ENCODE data around the gene CHML.

CHML gene

DNA sequence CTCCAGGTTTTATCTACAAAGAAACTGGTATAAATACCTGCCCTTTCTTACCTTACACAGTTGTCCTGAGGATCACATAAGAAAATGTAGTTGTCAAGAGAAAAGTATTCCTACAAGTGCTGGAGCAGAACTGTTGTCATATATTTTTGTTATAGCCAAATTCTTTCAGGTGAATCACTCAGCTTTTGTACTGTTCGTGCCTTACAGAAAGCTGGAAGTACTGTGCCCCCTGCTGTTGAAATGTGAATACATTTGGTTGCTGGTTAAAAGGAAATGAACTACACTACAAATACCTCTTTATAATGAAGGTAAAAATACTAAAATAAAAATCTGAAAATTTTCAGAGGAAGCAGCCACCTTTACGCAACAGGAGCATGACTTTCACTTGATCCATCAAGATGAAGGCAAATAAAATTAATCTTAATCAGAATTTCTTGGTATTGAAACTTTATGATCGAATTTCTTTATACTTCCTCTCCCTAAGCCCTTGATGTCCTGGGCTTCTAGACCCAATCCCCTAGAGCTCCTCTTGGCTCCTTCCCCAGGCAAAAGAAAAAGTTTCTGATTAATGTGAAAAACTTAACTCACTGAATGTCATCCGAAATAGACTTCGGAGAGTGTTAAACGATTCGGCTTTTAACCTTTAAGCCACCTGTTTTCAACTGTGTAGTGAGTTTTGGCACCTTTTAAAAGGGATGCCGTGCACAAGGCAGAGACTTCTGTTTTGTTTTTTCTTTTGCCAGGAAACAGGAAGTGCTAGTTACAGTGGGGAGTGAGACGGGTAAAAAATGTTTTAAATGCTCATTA, 12.5 kb downstream of the CHML start:
- in situ Hi-C loops (cut with HindIII; ENCODE audit: low sequenced_read_pairs) = loop anchor here (10.0 kb wide), 1 partner anchor 103 kb away; no protein-coding TSS in a partner anchor

DNA sequence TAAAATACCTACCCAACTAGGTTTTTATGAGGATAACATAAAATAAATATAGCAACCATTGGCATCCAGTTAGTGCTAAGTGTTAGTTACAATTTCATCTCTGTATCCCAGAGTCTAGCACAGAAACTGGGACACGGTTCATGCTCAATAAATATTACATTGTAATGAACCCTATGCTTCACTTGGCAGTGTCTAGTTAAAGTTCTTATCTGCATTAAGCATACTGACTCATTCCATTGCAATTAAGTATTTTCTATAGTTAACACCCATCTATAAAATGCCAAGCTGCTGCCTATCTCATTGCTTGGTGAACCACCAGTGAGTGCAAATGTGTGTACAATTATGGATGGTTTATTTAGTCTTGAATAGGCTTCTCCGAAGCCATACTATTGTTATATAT, 15.2 kb downstream of the CHML start:
- in situ Hi-C loops (cut with HindIII; ENCODE audit: low sequenced_read_pairs) = loop anchor here (10.0 kb wide), 1 partner anchor 100 kb away; no protein-coding TSS in a partner anchor

DNA sequence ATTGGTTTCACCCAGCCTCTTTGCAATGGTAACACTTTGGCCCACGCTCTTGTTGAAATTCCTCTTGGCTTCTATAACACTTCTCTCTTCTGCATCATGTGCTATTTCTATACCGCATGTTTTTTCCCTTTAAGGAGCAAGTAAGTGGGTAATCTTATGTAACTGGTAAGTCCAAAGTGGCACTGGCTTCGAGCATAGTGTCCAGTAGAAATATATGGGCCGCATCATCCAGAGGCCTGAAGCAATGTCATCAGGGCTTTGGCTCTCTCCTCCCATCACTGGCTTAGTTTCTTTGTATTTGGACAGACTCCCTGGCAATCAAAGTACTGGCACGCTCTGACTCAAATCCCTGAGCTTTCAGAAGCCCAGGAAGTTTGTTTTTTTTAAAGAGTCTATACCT, 17.5 kb downstream of the CHML start:
- in situ Hi-C loops (cut with HindIII; ENCODE audit: low sequenced_read_pairs) = loop anchor here (10.0 kb wide), 1 partner anchor 98 kb away; no protein-coding TSS in a partner anchor

DNA sequence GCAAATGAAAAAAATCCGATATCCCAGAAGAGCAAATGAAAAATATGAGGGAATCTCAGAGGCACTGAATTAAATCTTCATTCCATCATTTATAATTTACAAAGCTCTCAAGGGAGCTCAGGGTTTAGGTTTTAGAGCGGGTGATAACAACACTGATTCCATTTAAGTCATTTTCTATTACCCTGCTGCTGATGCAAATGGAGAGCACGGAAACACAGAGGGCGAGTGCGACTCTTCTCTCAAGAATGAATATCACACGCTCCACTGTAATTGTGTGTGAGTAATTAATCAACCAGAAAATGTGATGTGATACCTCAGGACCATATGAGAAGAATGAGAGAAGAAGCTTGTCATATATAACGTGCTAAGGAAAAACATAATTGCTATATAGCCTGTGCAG, 22.7 kb downstream of the CHML start:
- in situ Hi-C loops (cut with HindIII; ENCODE audit: low sequenced_read_pairs) = no loop called here

DNA sequence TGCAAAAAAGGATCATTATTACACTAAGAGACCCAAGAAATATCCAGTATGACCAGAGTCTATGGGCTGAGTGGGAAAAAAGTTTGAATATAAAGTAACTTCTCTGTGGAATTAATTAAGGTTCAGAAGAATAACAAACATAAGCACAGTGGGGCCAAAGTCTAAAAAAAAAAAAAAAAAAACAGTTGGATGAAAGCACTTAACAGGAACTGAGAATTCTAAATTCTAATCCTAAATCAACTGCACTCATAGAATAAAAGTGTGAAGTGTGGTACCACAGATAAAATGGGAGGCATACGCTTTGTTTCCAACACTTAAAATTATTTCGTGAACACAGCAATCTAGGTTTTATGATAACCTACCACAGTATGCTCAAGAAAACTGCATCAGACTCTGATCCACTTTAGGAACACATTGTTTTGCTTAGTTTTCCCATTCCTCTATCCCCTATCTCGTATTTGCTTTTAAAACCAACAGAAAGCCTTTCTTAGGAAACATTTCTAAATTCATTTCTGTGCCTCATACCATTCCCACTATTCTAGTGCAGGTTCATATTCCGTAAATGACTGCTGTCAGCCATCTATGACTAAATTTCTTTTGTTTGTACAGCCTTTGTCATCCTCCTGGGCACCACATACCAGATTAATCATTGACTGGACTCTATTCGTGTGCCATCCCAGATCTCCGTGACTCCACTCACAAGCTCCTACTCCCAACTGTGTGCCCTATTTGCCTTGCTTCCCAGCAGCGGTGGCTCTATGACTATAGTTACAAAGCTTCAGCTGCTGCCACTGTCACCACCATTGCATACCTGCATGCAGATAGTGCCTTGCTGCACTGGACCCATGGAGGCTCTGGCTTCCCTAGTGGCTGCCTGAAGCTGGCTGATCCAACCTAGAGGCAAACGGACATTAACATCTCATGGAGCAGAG, 24.9 kb downstream of the CHML start:
- in situ Hi-C loops (cut with HindIII; ENCODE audit: low sequenced_read_pairs) = no loop called here

DNA sequence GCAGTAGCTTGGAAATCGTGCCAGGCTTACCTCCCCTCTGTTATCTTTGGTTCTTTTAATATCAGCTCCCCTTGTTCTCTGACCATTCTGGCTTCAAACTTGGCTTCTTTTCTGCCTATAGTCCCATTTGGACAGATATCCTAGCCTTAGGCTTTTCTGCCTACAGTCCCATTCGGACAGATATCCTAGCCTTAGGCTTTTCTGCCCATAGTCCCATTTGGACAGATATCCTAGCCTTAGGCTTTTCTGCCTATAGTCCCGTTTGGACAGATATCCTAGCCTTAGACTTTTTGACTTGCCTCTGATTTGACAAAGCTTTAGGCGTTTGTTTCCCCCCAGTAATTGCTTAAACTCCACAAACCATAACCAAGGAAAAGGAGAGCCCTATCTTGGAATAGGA, 25.6 kb downstream of the CHML start:
- in situ Hi-C loops (cut with HindIII; ENCODE audit: low sequenced_read_pairs) = no loop called here

DNA sequence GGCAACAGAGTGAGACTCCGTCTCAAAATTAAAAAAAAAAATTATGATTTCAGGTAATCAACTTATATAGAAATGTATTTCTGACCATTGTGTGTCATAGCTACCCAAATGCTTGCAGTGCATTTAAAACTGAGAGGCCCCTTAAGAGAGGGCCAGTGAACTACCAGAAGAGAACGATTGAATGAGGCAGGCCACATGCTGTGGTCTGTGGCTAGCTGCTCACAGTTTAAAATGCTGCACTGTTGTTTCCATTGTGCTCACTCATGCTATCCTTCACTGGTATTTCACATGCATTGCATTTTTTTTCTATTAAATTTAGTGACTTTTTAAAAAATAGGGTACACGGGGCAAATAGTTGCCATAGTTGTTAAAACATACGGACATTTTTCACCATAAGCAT, 26.0 kb downstream of the CHML start:
- in situ Hi-C loops (cut with HindIII; ENCODE audit: low sequenced_read_pairs) = no loop called here

DNA sequence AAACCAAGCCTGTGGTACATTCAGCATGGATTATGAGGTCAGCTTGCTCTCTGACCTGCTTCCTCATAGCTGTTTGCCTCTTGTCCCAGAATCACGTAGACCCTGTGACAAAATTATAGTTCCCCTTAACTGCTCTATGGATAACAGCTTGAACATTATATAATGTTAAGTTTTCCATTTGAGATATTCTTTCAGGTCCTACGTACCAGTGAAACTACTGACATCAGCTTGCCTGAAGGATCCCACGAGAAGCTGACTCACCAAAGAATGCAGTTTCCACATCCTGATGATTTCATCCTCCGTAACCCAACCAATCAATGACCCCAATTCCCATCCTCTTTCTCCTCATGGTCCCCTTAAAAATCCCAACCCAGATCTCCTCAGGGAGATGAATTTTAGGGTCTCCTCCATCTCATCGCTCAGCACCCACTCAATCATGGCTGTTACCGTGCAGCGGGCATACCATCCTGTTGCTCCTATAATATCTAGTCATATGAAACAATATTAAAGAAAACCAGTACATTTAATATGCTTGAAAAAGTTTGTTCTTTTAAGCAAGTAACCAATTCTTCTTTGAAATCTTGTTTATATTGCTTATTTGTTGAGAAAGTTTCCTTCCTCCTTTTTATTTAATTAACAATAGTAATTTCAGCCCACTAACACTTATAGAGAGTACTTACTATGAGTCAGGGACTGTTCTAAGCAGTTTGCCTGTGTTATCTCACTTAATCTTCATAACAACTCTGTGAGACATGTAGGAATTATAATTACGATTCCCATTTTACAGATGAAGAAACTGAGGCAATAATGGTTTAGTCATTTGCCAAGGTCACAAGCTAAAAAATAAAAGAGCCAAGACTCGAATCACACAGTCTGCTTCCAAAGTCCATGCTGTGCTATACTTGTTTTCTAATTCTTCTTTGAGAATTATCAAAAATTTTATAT, 27.4 kb downstream of the CHML start:
- in situ Hi-C loops (cut with HindIII; ENCODE audit: low sequenced_read_pairs) = no loop called here

DNA sequence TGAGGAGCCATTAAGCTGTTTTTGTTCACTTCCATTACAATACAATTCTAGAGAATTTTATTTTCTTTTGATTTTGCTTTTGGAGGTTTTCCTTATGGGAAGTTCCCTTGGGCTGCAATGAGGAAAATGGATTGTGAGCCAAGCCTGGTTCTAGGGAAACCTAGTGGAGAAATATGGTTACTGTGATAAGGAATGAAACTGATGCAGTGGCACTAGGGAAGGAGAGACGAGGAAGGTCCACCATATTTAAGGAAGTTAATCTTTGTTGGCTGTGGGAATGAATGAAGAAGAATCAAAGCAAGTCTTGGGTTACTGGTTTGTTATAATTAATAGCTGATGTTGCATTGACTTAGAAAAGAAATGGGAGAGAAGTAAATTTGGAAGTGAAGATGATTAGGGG, 28.4 kb downstream of the CHML start:
- in situ Hi-C loops (cut with HindIII; ENCODE audit: low sequenced_read_pairs) = no loop called here

DNA sequence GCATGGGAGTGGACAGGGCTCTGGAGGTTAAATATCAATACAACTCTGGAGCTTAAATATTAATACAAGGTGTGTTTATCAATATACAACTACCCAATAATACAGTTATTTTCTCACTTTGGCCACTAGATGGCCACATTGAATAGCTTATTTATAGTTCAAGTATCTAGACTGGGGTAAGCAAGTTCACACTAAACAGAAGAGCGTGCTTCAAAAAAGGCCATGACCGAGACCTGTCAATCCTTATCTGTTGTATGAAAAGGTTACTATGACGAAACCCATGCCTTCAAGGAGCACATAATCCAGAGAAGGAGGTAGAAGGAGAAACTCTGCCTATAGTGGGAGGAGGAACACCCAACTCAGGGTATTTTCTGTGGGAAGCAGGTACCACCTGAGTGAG, 29.1 kb downstream of the CHML start:
- in situ Hi-C loops (cut with HindIII; ENCODE audit: low sequenced_read_pairs) = no loop called here

DNA sequence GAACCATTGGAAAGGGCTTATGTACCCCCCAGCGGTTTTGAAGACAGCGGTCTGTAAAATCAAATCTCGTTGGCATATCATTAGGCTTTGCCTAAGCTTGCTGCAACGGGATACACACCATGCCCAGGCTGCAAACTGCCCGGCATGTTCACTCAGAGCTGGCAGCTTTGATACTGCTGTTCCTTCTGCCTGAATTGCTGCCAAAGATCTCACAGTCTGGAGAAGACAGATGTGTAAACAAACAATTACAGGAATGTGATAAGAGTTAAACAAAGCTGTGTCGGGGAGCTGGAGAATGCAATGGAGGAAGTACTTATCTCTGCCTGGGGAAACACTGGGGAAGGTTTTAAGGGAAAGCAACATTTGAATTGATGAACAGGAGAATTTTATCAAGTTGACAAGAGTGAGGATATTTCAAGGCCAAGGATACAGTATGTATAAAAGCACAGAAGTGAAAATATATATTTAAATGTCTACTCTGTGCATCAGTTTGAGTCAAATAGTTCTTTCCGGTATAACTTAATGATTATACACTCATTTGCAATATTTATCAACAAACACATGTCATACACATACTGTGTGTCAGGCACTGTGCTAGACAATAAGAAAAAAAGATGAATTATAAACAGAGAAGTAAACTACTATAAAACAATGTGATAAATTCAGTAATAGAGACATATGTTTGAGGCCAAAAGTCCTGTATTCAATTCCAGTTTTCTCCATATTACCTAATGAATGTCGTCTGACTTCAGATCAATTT, 29.9 kb downstream of the CHML start:
- in situ Hi-C loops (cut with HindIII; ENCODE audit: low sequenced_read_pairs) = no loop called here

DNA sequence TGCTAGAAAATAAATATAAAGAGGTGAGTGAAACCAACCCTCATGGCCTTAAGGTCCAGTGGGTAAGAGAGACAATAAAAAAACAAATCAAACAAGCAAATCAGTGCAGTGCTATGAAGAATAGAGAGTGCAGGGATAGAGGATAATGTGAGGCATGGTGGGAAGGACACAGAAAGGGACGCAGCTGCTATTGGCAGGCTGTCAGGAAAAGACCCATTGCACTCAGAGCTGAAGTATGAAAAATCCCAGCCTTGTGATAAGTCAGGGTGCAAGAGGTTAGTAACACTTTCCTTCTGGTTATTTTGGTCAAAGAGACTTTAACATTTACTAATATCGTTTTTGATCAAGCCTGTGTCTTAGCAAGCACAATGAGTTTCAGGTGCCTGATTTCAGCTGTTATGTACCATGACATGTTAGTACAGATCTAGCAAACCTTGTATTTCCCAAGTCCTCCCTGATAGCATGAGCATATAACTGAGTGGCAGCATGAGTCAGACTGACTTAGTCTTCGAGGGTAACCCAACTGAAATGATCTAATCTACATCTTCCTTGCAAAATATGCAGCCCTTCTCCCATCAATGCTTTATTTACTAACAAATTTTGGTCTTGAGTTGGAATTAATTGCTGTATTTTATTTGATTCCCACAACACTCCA, 31.7 kb downstream of the CHML start:
- in situ Hi-C loops (cut with HindIII; ENCODE audit: low sequenced_read_pairs) = no loop called here

DNA sequence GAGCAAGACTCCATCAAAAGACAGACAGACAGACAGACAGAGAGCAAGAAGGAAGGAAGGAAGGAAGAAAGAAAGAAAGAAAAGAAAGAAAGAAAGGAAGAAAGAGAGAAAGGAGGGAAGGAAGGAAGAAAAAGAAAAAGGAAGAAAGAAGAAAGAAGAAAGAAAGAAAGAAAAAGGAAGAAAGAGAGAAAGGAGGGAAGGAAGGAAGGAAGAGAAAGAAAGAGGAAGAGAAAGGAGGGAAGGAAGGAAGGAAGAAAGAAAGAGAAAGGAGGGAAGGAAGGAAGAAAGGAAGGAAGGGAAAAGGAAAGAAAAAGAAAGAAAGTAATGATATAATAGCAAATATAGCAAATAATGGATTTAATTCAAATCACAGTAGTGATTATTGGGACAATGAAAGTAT, 32.7 kb downstream of the CHML start:
- in situ Hi-C loops (cut with HindIII; ENCODE audit: low sequenced_read_pairs) = no loop called here

DNA sequence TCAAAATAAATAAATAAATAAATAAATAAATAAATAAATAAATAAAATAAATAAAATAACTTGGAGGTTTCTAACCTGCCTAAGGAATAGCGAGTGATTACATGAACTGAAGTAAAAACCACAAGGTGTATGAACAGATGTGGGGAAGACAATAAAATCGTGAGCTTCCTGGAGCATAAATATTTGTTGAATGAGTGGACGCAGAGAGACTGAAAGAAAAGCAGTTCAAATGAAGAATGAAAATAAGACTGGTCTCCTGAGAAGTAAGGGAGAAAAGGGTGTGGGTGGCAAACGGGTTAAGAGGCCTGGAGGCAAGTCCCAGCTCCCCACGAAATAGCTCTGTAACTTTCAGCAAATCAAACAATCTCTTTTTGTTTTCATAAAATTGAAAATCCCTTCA, 33.6 kb downstream of the CHML start:
- in situ Hi-C loops (cut with HindIII; ENCODE audit: low sequenced_read_pairs) = no loop called here

DNA sequence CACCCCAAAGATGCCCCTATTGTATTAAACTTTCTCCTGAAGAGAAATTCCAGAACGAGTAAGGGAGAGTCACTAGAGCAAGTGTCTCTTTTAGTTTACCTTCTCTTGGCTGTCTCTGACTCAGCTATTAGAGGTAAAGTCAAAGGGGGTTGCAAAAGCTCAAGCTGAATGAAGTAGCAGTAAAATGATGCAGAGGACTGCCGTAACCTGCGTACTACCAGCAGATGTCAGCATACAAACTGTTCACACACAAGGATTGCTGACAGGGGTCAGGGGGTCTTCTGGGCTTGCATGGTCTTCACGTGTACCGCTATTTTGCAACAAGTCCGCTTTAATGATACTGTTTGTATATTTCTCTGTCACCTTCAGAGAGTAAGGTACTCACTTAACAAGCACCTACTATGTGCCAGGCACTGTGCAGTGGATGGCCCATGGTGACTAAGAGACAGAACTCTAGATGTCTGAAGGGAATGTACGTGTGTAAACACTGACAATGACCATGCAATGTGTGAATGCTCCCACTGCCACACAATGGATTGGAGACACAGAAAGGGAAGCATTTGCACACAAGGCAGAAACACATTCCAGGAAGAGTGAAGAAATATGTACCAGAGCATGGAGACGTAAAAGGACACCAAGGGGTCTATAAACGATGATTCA, 34.9 kb downstream of the CHML start:
- in situ Hi-C loops (cut with HindIII; ENCODE audit: low sequenced_read_pairs) = no loop called here

DNA sequence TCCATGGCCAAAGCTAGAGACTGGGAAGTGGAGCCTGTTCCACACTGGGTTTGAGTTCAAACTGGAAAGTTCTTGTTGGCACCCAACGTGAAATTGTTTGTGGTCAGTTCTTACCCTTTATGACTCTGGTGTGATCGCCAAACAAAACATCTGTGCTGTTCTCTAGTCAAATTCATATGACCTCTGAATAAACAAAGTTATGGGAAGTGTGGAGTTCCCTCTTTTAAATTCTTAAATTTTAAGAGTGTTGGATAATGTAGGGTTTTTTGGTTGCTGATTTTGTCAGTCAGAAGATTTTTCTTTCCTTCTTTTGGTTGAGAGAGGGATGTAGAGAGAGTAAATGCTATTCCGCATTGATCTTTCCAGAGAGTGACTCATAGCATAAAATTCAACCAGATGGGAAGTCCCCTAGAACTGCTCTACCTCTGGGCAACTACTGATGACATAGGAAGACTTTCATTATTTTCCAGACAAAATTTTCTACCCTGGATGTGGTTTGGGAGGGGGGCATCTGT, 36.4 kb downstream of the CHML start:
- in situ Hi-C loops (cut with HindIII; ENCODE audit: low sequenced_read_pairs) = no loop called here

DNA sequence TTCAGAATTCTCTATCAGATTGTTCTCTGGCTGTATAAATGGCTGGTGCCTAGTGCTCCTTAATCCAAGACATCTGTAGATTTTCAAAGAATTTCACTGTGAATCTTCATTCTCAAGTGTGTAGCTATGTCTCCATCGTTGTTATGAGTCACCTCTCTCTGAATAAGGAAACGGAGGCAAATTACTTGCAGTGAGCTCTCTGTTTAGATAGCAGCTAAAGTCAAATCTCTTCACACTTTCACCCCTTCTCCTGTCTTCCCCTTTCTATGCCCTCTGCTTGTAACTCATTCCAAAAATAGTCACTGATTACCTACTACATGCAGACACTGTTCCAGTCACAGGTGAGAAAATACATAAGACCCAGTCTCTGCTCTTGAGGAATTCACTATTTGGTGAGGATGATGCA, 39.7 kb downstream of the CHML start:
- in situ Hi-C loops (cut with HindIII; ENCODE audit: low sequenced_read_pairs) = no loop called here

DNA sequence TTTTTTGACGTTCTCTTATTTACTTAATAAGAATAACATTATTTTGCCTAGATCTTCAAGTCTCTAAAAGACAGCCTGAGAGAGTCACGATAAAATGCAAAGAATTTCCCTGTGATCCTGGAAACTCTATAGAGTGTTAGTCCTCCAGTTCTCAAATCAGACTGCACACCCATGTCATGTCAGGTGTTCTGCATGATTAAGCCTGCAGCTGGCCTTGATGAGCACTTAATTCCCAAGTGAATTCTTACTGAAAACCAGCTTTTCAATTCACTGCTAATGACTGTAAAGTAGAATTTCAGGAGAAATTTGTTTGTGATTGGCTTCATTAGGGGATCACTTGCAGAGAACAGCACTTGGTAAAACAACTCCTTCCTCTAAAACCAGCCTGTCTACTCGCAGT, 41.9 kb downstream of the CHML start:
- in situ Hi-C loops (cut with HindIII; ENCODE audit: low sequenced_read_pairs) = no loop called here

DNA sequence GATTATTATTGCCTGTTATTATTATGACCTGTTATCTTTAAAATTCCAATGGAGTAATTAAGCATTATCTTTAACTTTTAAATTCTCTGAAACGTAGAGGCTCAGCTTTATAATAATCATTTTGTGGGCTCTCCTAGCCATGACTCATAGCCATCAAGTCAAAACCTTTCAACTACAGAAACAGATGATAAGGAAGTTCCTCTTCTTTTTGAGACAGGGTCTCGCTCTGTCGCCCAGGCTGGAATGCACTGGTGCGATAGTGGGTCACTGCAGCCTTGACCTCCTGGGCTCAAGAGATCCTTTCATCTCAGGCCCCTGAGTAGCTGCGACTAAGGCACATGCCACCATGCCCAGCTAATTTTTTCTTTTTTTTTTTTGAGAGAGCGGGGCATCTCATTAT, 43.5 kb downstream of the CHML start:
- in situ Hi-C loops (cut with HindIII; ENCODE audit: low sequenced_read_pairs) = no loop called here

Data from endothelial cell of hepatic sinusoid (primary cell).